Measurements from ENCODE around the gene NFATC3.

Gene NFATC3

DNA sequence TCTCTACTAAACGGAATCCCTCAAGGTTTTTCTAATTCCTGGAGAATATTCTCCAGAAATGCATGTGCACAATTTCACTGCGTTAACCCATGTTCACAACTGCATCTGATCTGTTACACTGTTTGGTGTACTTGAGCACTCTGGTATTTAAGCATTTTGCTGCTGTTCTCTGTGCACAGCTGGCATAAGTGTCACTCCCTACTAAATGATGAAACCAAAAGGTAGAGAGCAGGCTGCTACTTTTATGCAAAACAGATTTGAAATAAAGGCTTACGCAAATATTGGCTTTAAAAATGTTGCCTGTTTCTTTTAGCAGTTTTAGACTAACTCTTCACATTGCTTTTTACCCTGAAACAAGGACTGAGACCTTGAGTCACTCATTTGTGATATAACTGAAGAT, 109.1 kb downstream of the NFATC3 start:
- DNase-seq: no peak

DNA sequence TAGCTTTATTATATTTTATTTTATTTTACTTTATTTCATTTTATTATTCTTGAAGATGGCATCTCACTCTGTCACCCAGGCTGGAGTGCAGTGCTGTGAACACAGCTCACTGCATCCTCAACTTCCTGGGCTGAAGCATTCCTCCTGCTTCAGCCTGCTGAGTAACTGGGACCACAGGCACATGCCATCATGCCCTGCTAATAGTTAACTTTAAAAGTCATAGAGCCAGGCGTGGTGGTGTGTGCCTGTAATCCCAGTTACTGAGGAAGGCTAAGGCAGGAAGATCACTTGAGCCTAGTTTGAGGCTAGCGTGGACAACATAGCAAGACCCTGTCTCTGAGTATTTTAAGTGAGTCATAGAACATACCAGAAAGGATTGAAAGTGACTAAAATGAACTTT, 112.1 kb downstream of the NFATC3 start:
- DNase-seq: no peak

DNA sequence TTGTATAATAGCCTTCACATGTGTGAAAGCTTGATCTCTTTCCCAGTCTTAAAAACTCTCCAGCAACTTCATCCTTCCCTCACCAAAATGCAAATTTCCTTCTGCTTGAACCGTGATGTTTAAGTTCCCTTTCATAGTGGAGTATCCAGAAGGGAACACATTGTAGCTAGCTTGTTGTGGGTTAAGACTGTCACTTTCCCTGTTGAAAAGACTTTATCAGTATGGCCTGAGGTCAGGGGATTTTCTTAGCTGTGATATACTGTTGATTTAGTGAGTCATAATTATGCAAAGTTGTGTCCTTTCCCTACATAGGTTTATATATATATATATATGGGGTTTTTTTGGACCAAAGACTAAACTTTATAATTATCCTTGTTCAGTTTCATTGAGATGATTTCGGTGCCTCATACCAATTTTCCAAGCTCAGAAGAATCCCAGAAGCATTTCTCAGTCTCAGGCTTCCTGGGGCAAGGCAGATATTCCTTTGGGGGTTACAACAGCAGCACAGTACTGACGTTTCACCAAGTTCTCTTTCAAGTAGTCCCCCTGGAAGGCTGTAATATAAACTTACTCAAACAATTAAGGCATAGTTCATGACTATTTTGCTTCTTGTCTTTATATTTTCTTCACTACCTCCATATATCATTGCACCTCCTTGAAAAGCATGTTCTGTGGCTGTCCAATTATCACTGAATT, 115.1 kb downstream of the NFATC3 start:
- no peak for DNase-seq

DNA sequence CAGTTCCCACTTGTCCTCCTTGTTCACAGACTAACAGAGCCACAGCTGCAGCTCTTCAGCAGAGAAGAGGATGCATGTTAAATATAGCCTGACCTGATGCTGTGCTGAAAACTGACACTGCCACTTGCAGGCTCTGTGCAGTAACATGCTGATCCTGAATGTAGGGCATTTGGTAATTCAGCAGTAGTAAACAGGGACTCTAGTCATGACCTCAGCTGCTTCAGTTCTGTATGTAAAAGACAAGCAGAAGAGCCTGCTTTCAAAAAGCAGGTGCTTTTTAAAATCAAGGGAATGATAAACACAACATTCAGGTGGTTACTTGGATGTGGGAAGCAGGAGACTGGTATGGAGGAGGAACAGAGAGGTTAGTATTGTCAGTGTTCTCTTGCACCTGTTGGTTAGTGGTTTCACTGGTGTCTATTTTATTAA, 116.9 kb downstream of the NFATC3 start:
- DNase-seq: no peak

GRCh38 chr16:68206245-68206644, 121.1 kb downstream of the NFATC3 start:
- no peak for DNase-seq

- DNase-seq: no peak
These were observed 129.6 kb downstream of the NFATC3 start for GRCh38 chr16:68214726-68215125.

DNA sequence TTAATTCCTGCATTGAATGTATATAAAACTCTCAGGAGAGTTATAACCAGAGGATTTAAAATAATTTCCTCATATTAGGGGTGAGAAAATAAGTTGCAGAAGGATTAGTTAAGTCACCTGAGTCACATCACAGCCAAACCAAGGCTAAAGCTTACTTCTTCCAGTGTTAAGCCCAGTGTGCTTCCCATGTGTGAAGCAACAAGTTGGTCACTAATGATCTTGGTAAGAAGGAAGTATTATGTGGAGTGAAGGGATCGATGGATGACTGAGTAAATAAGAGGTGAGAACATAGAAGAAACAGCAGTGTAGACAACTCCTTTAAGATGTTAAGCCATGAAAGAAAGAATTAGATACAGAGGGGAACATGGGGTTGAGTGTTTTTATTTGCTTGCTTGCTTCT, 130.1 kb downstream of the NFATC3 start:
- no peak for DNase-seq

DNA sequence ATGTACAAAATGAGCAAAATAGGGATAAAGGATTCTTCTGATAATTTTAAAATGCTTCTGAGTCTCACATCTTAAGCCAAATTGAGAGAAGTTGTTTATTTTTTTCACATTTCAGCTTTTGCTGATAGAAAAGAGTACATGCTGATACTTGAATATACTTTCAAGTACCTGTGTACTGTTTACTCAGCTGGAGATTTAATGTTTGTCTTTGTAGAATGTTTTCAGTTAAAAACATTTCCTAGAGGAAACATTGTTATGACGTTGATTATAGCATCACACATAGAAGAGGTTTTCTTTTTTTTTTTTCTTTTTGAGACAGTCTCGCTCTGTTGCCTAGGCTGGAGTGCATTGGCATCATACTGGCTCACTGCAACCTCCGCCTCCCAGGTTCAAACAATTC, 131.1 kb downstream of the NFATC3 start:
- DNase-seq: no peak

- no peak for DNase-seq
These were observed 132.3 kb downstream of the NFATC3 start for GRCh38 chr16:68217506-68217905.

DNA sequence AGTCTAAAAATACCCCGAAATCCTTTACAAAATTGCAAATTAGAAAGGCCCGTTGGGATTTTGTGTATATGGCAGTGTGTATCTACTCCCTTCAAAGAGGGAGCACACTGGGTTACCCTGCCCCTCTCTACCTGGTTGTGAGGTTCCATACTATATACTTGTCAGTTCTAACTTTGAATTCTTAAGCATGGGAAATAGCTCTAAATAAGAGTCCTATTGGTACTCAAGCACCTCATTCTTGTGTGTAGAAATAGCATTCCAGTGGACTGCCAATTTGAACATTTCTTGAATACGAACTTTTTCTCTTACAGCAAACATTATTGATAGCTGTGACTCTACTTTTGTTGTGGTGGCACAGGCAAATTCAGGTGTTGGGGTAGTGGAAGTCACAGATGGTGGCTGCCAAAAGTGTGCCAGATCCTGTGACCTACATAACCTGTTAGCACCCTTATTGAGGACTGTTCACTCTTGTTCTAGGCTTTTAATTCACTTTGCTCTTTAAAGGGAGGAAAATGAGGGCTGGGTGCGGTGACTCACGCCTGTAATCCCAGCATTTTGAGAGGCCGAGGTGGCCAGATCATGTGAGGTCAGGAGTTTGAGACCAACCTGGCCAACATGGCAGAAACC, 134.7 kb downstream of the NFATC3 start:
- no peak for DNase-seq

DNA sequence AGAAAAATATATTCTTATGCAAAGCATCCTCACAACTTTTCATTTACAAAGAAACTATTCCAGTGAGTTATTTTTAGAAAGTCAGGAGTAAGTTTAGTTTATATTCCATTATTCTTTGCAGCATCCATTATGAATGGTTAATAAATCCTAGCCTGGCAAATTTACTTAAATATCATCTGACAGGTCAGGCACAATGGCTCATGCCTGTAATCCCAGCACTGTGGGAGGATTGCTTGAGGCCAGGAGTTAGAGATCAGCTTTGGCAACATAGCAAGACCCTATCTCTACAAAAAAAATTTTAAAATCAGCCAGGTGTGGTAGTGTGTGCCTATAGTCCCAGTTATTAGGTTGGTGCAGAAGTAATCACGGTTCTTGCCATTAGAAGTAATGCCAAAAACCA, 137.9 kb downstream of the NFATC3 start:
- no peak for DNase-seq

- no peak for DNase-seq
These were observed 140.9 kb downstream of the NFATC3 start for GRCh38 chr16:68226116-68226515.

GRCh38 chr16:68227183-68227793, 142.1 kb downstream of the NFATC3 start:
- DNase-seq: no peak

DNA sequence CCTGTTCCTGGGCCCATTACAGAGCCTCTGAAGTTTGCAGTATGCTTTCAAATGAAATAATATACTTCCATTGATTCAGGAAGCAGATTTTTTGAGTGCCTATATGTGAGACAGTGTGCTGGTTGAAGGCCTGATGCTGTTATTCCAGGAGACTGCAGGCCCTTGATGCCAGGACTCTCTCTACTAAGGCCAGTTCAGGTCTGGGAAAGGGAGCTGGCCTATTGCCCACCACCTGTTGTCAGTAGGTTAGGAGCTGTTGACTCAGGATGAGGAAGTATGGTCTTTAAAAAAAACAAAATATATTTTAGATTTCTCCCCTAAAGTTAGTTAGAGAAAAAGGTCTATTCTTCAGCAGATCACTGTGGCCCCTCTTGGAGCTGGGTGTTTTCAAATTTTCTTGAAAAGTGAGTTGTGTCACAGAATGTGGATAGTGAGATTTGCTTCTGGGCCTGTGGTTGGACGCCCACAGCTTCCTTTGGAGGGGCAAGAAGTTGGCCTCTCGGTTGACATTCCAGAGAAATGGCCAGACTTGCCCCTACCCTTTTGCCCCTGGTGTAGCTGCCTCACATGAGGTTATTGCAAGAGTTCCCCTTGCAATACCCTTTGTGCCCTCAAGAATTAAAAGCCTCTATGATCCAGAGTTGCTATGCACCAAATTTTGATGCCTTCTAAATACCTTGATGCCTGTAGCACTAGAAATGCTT, 142.8 kb downstream of the NFATC3 start:
- no peak for DNase-seq

DNA sequence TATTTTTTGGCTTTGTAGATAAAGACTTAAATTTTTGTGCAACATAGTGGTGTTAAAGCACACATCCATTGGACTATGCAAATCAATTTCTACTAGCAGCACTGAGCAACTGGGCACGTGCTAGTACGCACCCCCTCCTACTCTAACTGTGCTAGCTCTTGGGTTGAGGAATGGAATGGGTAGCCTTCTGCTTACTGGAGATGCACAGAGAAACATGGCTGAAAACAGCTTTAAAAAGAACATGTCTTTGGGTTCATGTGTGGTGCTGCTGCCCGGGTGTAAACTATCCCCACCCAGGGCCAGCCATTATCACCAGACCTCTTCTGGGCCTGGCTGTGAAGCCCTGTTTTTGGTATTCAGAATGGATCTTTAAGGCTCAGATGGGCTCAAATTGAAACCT, 143.5 kb downstream of the NFATC3 start:
- DNase-seq: no peak

- DNase-seq: no peak
These were observed 144.4 kb downstream of the NFATC3 start for GRCh38 chr16:68229431-68230175.

GRCh38 chr16:68230176-68230571, 145.0 kb downstream of the NFATC3 start:
- DNase-seq: no peak

DNA sequence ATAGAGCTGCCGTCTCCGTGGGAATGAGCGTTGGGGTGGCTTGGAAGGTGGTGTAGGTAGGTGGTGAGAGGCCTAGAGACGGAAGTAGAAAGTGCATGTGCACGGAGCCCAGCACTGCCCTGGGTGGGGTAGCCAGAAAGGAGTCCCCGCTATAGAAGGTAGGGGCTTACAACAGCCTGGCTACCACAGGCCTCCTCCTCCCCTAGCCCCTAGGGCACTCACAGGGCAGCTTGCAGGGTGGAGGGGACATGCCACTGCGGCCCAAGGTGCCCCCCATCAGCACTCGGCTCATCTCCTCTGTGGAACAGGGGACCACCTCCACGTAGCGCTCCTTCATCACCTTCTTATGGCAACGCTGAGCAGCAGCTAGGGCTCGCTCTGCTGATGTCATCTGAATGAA, 145.8 kb downstream of the NFATC3 start:
- no peak for DNase-seq

GRCh38 chr16:68231384-68232136, 146.4 kb downstream of the NFATC3 start:
- no peak for DNase-seq

- no peak for DNase-seq
These were observed 147.2 kb downstream of the NFATC3 start for GRCh38 chr16:68232335-68232734.

GRCh38 chr16:68233085-68233834, 148.1 kb downstream of the NFATC3 start:
- DNase-seq: no peak

- DNase-seq: no peak
These were observed 148.6 kb downstream of the NFATC3 start for GRCh38 chr16:68233835-68234187.
